ENCODE results near the gene C16orf95.

Gene C16orf95

GRCh38 chr16:87319011-87319410 is 1.8 kb upstream of the C16orf95 start:
- no peak for TF ChIP-seq CTCF (conservative IDR thresholded peaks at IDR 0.05; ENCODE audit: low read depth)
- DNase-seq (ENCODE audit: low spot score): no peak
- ChIA-PET POLR2A (ENCODE audit: low non-redundant PET) (interaction anchor here (0.8 kb wide), 1 partner anchor 64 kb away, joined by 3 read pairs; the partner anchor contains the start of gene FBXO31), CTCF (interaction anchor here (0.6 kb wide), 1 partner anchor 368 kb away, joined by 3 read pairs; no protein-coding TSS in a partner anchor)
- H3K27ac ChIP-seq: no peak overlapping the region

- DNase-seq (ENCODE audit: low spot score): peak; percentile 60
- POLR2A ChIA-PET (ENCODE audit: low non-redundant PET): interaction anchor here (0.6 to 1.2 kb wide), 5 partner anchors 10 to 553 kb away, joined by 3 to 9 read pairs (median 4); partner anchors contain the start of gene FBXO31
- no peak for TF ChIP-seq CTCF (conservative IDR thresholded peaks at IDR 0.05; ENCODE audit: low read depth)
- CTCF ChIA-PET: interaction anchor here (0.7 kb wide), 1 partner anchor 363 kb away, joined by 3 read pairs; no protein-coding TSS in a partner anchor
- H3K27ac ChIP-seq: peak overlapping the region; percentile 96
These were observed 805 bp upstream of the C16orf95 start for GRCh38 chr16:87317750-87318644.

GRCh38 chr16:87316450-87316922 is 706 bp downstream of the C16orf95 start:
- ChIA-PET CTCF (interaction anchor here (0.7 to 1.2 kb wide), 4 partner anchors 9 to 752 kb away, joined by 3 to 4 read pairs (median 3); no protein-coding TSS in a partner anchor), POLR2A (ENCODE audit: low non-redundant PET) (no interaction called here)
- H3K27ac ChIP-seq: peak overlapping the region; percentile 96
- TF ChIP-seq CTCF (conservative IDR thresholded peaks at IDR 0.05; ENCODE audit: low read depth): no peak
- no peak for DNase-seq (ENCODE audit: low spot score)

- ChIA-PET POLR2A (ENCODE audit: low non-redundant PET) (no interaction called here), CTCF (interaction anchor here (0.6 to 0.8 kb wide), 2 partner anchors 11 to 194 kb away, joined by 3 read pairs; no protein-coding TSS in a partner anchor)
- TF ChIP-seq CTCF (conservative IDR thresholded peaks at IDR 0.05; ENCODE audit: low read depth): no peak
- DNase-seq (ENCODE audit: low spot score): no peak
- H3K27ac ChIP-seq: no peak overlapping the region
These were observed 2.2 kb downstream of the C16orf95 start for GRCh38 chr16:87314990-87315420.

- no peak for DNase-seq (ENCODE audit: low spot score)
- no peak for TF ChIP-seq CTCF (conservative IDR thresholded peaks at IDR 0.05; ENCODE audit: low read depth)
- no peak overlapping the region for H3K27ac ChIP-seq
- ChIA-PET CTCF (no interaction called here), POLR2A (ENCODE audit: low non-redundant PET) (no interaction called here)
These were observed 5.2 kb downstream of the C16orf95 start for GRCh38 chr16:87312008-87312407.

GRCh38 chr16:87311387-87311786 is 5.8 kb downstream of the C16orf95 start:
- TF ChIP-seq CTCF (conservative IDR thresholded peaks at IDR 0.05; ENCODE audit: low read depth): no peak
- POLR2A ChIA-PET (ENCODE audit: low non-redundant PET): no interaction called here
- no peak for DNase-seq (ENCODE audit: low spot score)
- CTCF ChIA-PET: no interaction called here
- H3K27ac ChIP-seq: no peak overlapping the region

All from RWPE1 (cell line).